Ureter (tissue), 1 donor: ENCODE data around the gene KSR2. TPM values are rescaled to one million over a fixed set of nuclear protein-coding genes. Genes with fewer than 3 reads are reported as not detected.

ENCODE experiments used
- DNase-seq: peaks from one replicate; pipeline ENCODE4 v3.0.0-alpha.2; 2020; ENCODE audit warnings: low spot score
- total RNA-seq: library from RNA; stranded (reverse); gene quantifications from one replicate; pipeline ENCODE4 v1.2.4, GENCODE V29; 2023
- donor health status: DM: yes; HTN: yes; CAD: no.

KSR2 gene
- total RNA-seq, 1 donor from 2014 or later: 8.6 TPM

- no peak for DNase-seq
These were observed 388.1 kb downstream of the KSR2 start for GRCh38 chr12:117580718-117581062.

- DNase-seq: no peak
These were observed 388.6 kb downstream of the KSR2 start for GRCh38 chr12:117580015-117580717.

- DNase-seq: no peak
These were observed 391.6 kb downstream of the KSR2 start for GRCh38 chr12:117577122-117577657.

GRCh38 chr12:117576053-117576452 is 392.7 kb downstream of the KSR2 start:
- DNase-seq: no peak

GRCh38 chr12:117574655-117575054 is 394.1 kb downstream of the KSR2 start:
- no peak for DNase-seq

- no peak for DNase-seq
These were observed 396.0 kb downstream of the KSR2 start for GRCh38 chr12:117572755-117573154.

DNA sequence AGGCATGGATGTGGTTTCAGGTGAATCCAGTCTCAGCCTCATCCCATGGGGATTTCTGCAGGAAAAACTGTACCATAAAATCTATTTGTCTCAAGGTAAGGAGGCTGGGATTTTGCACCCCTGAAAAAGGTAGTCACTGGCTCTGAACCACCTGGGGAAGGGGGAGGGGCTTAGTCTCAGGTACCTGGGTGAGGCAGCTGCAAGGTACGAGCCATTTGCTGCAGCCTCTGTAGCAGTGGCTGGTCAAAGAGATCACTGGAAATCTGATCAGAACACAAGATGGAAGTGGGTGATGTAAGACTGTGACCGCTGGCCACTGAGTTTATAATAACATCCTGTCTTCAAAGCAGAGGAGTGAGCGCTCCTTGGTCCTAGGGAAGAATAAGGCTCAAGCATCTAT is 397.5 kb downstream of the KSR2 start:
- no peak for DNase-seq

GRCh38 chr12:117570608-117571007 is 398.2 kb downstream of the KSR2 start:
- no peak for DNase-seq

- no peak for DNase-seq
These were observed 401.1 kb downstream of the KSR2 start for GRCh38 chr12:117567644-117568216.

DNA sequence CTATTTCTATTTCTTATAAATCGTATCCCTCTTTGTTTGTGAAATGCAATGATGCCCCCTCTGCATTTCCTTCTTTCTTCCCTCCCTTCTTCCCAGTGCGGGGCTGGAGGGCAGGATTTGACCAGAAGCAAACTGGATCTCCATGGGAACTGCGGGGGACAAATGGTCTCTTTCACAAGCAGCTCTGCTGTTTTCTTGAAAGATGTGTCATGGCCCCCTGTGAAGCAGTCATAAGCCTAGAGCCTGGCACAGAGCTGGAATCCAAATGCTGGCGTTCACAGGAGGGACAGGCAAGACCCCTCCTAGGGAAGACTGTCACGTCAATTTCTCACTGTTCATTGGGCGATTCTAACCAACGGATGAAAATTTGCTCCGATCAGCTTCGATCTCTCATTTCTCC is 403.9 kb downstream of the KSR2 start:
- no peak for DNase-seq

- DNase-seq: no peak
These were observed 405.1 kb downstream of the KSR2 start for GRCh38 chr12:117563706-117564105.

GRCh38 chr12:117563007-117563406 is 405.8 kb downstream of the KSR2 start:
- no peak for DNase-seq

- DNase-seq: no peak
These were observed 406.8 kb downstream of the KSR2 start for GRCh38 chr12:117561990-117562389.

GRCh38 chr12:117559978-117560377 is 408.8 kb downstream of the KSR2 start:
- DNase-seq: no peak

- no peak for DNase-seq
These were observed 412.9 kb downstream of the KSR2 start for GRCh38 chr12:117555889-117556288.

GRCh38 chr12:117552971-117553370 is 415.8 kb downstream of the KSR2 start:
- DNase-seq: no peak

DNA sequence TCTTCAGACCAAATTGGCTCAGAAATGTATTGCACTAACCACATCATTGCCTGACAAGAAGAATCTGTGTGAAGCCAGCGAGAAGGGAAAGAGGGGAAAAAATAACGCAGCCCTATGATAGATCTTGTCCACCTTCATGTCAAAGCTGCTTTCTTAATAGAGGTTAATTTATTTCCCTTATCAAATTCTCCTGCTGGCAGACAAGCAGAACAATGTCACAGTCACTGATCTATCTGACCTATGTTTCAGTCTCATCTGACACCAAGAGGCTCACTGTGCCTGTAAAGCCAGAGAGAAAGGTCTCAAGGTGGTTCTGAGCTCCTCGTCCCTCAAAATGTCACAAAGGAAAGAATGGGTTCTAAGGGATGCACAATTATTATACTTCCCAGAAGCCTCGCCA is 417.1 kb downstream of the KSR2 start:
- no peak for DNase-seq

DNA sequence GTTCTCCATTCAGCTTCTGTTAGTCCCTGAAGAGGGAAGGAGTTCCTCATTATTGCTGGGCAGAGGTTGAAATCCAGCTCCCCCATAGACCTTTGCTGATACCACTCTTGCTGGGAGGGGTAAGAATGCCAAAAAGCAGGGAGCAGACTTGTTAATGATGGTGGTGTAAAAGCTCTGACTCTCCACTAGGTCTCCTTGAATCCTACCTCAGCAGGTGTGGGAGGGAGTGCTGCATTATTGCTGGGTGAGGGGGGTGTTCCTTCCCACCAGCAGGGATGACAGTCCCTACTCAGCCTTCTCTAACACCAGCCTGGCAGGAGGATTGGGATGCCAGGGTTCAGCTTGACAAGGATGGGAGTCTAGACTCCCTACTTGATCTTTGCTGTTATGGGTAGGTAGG is 421.6 kb downstream of the KSR2 start:
- no peak for DNase-seq

- DNase-seq: no peak
These were observed 423.6 kb downstream of the KSR2 start for GRCh38 chr12:117545216-117545615.

- DNase-seq: no peak
These were observed 428.8 kb downstream of the KSR2 start for GRCh38 chr12:117540011-117540410.

DNA sequence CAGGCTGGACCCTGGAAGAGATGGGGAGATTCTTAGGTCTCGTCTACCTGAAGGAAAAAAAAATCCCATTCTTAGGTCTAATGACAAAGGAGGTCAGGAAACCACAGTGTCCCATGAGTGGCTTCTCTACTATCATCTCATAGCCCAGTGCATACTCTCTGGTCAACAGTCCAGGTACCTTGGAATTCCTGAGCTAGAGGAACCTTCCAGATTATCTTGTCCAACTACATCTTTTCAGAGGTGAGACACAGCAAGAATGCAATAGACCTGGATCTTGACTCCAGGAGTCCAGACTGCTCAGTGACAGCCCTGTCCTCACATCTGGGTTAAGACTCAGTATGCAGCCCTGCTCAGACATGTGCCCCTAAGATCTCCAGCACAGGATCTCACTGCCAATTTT is 429.9 kb downstream of the KSR2 start:
- no peak for DNase-seq

GRCh38 chr12:117538032-117538690 is 430.6 kb downstream of the KSR2 start:
- DNase-seq: no peak

- DNase-seq: no peak
These were observed 435.1 kb downstream of the KSR2 start for GRCh38 chr12:117533687-117534086.
